ENCODE results near the gene SKOR1. TPM values are rescaled to one million over a fixed set of nuclear protein-coding genes. Genes with fewer than 3 reads are reported as not detected.

Gene SKOR1
- total and polyA plus RNA-seq, 2 of the 8 experiments (the other 6 are each of a cell fraction or from before 2014, with no cell fraction given) = 0.03 to 0.11 TPM

DNA sequence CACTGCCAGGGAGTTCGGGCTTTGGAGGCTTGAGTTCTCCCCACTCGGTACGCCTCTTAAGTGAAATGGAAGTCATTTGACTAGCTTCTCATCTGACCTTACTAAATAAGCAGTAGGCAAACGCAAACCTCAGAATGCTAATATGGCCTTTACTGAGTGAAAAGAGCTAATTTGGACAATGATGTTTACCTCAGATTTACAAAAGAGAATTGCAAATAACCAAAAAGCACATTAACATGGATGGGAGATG, 16.1 kb downstream of the SKOR1 start:
- no peak overlapping the region for H3K56ac ChIP-seq (replicated peaks; ENCODE audit: insufficient read length, low read depth, low read length)
- H4K91ac ChIP-seq (replicated peaks; ENCODE audit: insufficient read length, low read length) = no peak overlapping the region
- no peak overlapping the region for H2BK5ac ChIP-seq (ENCODE audit: low read depth, low read length)
- H3K4me1 ChIP-seq (replicated peaks in 1 of 4; ENCODE audit: control insufficient read depth in 3 of 4, insufficient read depth in 4 of 4, low read length in 3 of 4) = peaks cover 8 to 29% (median 18%) of the 10 kb centered on the region in 4 experiments
- ChIA-PET POLR2A (ENCODE audit: partially characterized antibody) (interaction anchor here (1.0 to 1.6 kb wide), 3 partner anchors 352 to 387 kb away, joined by 4 read pairs; no protein-coding TSS in a partner anchor), CTCF (ENCODE audit: partially characterized antibody) (interaction anchor here (0.5 to 1.5 kb wide), 5 partner anchors 12 to 598 kb away, joined by 3 to 4 read pairs (median 4); partner anchors contain the start of gene PIAS1)
- no peaks in the 10 kb centered on the region for H3K79me1 ChIP-seq (ENCODE audit: low read depth, low read length)
- H4K20me1 ChIP-seq (replicated peaks in 1 of 2; ENCODE audit: control insufficient read depth in 1 of 2, insufficient read depth in 2 of 2, low read length in 2 of 2) = peaks cover 0 to 1% of the 10 kb centered on the region in 2 experiments
- no peak overlapping the region for H3K4ac ChIP-seq (replicated peaks; ENCODE audit: insufficient read length, low read depth, low read length)
- FAIRE-seq (no peak), DNase-seq (ENCODE audit: low read depth in 1 of 2, low spot score in 2 of 2) (no peak)
- no peak overlapping the region for H2BK15ac ChIP-seq (ENCODE audit: low read length)
- no peak overlapping the region for H2BK20ac ChIP-seq (ENCODE audit: low read length)
- no peak overlapping the region; the same call in 1 of the 2 replicates for H4K8ac ChIP-seq (ENCODE audit: extremely low read depth, insufficient read depth, low read length)
- H3K9me3 ChIP-seq (ENCODE audit: insufficient read depth in 2 of 2, low read depth in 1 of 2, low read length in 1 of 2) = no peaks in the 10 kb centered on the region
- peak overlapping the region in 1 of 4 experiments; percentile 97; a peak in 3 of 8 replicates for H3K4me3 ChIP-seq (ENCODE audit: extremely low read depth in 1 of 4, insufficient read depth in 2 of 4, low read depth in 3 of 4, low read length in 4 of 4)
- no peak overlapping the region for H2AFZ ChIP-seq (ENCODE audit: low read length)
- H3K18ac ChIP-seq (ENCODE audit: extremely low read depth, low read length) = no peak overlapping the region
- no peak overlapping the region for H3K23ac ChIP-seq (ENCODE audit: insufficient read length)
- H3K14ac ChIP-seq (ENCODE audit: insufficient read length) = no peak overlapping the region
- WGBS, 2 experiments (ENCODE audit: extremely low coverage in 1 of 2, insufficient coverage in 1 of 2, insufficient read length in 1 of 2, insufficient replicate concordance in 2 of 2, low coverage in 1 of 2, low lambda C conversion rate in 2 of 2, missing lambda C conversion rate in 1 of 2) = 68% methylated on average over 4 of the region's 4 CpGs; no CpG with 5 or more reads in 1 of the 2 experiments
- H2BK120ac ChIP-seq (replicated peaks; ENCODE audit: low read depth, low read length) = no peak overlapping the region
- H4K5ac ChIP-seq (ENCODE audit: insufficient read length, low read depth, low read length) = no peak overlapping the region
- no peak overlapping the region for H2BK12ac ChIP-seq (ENCODE audit: low read depth, low read length)
- H3K27me3 ChIP-seq (replicated peaks in 1 of 4; ENCODE audit: control insufficient read depth in 3 of 4, extremely low read depth in 1 of 4, insufficient read depth in 3 of 4, low read length in 3 of 4) = peaks cover 10 to 31% (median 26%) of the 10 kb centered on the region in 4 experiments
- no peak overlapping the region for H2AK5ac ChIP-seq (ENCODE audit: low read depth, low read length)
- H3K36me3 ChIP-seq (ENCODE audit: control insufficient read depth in 2 of 4, insufficient read depth in 4 of 4, low read length in 3 of 4) = no peaks in the 10 kb centered on the region
- H3K79me2 ChIP-seq (ENCODE audit: control insufficient read depth in 1 of 2, insufficient read depth in 2 of 2, low read length in 2 of 2) = no peaks in the 10 kb centered on the region
- peak overlapping the region; percentile 87 for H3K4me2 ChIP-seq (ENCODE audit: insufficient read depth in 1 of 2, low read depth in 2 of 2, low read length in 2 of 2)
- H3K23me2 ChIP-seq (ENCODE audit: low read depth, low read length) = peaks cover 12% of the 10 kb centered on the region
- H3K27ac ChIP-seq (ENCODE audit: low read depth, low read length) = no peak overlapping the region
- no peak overlapping the region for H3K9ac ChIP-seq (replicated peaks in 1 of 4; ENCODE audit: extremely low read depth in 1 of 4, low read depth in 3 of 4, low read length in 3 of 4)
- no peak for TF ChIP-seq NANOG (IDR thresholded peaks at IDR 0.05; ENCODE audit: insufficient read depth, low read depth, low read length, poor library complexity, severe bottlenecking)
- TF ChIP-seq TEAD4 (IDR thresholded peaks at IDR 0.05; ENCODE audit: low read depth, low read length) = no peak
- no peak for TF ChIP-seq RAD21 (IDR thresholded peaks at IDR 0.05 in 1 of 2, conservative IDR thresholded peaks at IDR 0.05 in 1 of 2; ENCODE audit: low read depth in 2 of 2, low read length in 2 of 2)
- TF ChIP-seq KDM4A (IDR thresholded peaks at IDR 0.05; ENCODE audit: low read depth, low read length, severe bottlenecking) = no peak
- TF ChIP-seq KDM5A (IDR thresholded peaks at IDR 0.05; ENCODE audit: low read length) = no peak
- TF ChIP-seq HDAC6 (IDR thresholded peaks at IDR 0.05; ENCODE audit: low read depth, low read length) = no peak
- TF ChIP-seq ASH2L (IDR thresholded peaks at IDR 0.05; ENCODE audit: low read length) = no peak
- TF ChIP-seq BACH1 (IDR thresholded peaks at IDR 0.05; ENCODE audit: low read length) = no peak
- no peak for TF ChIP-seq CBX8 (IDR thresholded peaks at IDR 0.05; ENCODE audit: borderline replicate concordance, low read depth, low read length)
- no peak for TF ChIP-seq EGR1 (IDR thresholded peaks at IDR 0.05; ENCODE audit: borderline replicate concordance, low read depth, low read length)
- no peak for TF ChIP-seq PHF8 (conservative IDR thresholded peaks at IDR 0.05; ENCODE audit: low read depth, low read length)
- no peak for TF ChIP-seq KDM1A (IDR thresholded peaks at IDR 0.05; ENCODE audit: borderline replicate concordance, low read length)
- TF ChIP-seq BRCA1 (IDR thresholded peaks at IDR 0.05; ENCODE audit: low read depth, low read length) = no peak
